GM19455 (cell line): ENCODE measurements around the gene FBXO30.

Experiments used
- ATAC-seq: cut with Tn5 transposase; IDR thresholded peaks from one replicate; pipeline ENCODE4 v1.9.1; 2021; ENCODE audit not compliant: unreplicated experiment

The FBXO30 gene

DNA sequence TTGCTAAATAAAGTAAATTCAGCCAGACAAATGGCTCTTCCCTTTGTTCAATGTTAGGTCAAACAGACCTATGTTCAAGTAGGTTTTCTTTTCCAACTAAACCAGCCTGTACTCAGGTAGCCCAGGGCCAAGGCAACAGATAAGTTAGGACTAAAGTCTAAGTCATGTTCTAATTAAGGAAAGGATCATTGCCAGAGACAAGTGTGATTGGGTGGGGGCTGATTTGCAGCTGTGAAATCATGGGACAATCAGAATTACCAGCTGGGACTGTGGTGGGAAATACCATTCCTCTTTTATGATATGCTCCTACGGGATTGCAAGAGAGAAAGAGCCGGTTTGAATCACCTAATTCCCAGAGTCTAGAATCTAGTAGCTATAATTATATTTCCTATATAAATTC, 4.2 kb upstream of the FBXO30 start:
- no peak for ATAC-seq

DNA sequence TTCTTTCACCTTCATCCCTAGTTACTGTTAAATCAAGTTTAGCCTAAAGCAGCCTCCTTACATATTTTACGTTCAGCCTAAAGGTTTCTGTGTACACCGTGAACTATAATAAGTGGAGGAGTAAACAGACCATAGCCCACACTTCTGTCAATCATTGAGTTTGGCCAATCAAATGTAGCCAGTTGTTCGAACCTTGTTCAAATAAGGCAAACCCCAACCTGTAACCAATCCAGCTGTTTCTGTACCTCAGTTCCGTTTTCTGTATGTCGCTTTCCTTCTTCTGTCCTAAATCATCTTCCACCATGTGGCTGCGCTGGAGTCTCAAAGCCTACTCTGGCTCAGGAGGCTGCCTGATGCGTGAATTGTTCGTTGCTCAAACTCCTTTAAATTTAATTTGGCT, 1.8 kb upstream of the FBXO30 start:
- ATAC-seq, result no peak

DNA sequence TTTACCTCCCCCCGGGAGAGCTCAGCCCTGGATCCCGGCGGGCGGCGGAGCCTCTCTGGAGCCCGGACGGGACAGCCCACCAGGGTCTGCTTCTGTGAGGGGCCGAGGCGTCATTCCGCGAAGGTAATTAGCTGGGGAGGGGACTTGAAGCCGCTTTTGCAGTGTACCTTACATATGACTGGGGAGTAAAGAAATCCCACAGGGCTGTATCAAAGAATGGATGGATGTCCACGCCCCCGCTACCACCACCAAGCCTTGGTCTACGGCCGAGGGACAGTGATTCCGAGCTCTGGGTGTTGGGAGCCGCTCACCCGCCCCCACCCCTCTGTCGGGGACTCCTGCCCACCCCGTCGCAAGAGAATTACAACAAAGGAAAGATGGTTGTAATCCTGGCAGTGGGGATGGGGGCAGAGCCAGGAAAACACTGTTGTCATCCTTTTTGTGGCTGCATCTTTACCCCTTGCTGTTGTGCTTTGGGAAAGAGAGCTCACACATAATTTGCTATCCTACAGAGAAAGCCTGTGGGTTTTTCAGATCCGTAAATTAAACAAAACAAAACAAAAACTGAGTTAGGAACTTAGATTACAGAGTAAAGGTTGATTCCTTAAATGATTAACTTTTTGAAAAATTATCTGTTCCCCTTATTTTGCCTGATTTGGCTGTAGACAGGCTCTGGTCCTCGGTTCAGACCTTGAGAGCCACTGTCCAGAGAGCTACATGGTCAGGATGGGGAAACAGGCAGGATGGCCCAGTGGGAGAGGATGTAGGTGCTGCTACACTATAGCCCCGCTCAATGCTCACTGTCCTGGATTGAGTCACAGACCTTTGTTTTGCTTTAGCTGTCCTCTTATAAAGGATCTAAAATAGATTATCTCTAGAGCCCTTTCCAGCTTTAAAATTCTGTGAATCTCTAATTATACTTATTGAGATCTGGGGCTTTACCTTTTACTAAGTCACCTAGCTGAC, 997 bp upstream of the FBXO30 start:
- peak; percentile 26 for ATAC-seq

GRCh38 chr6:145814035-145814500, 527 bp downstream of the FBXO30 start:
- peak; percentile 31 for ATAC-seq

- ATAC-seq, result no peak
Observed at GRCh38 chr6:145813285-145814034, 1.1 kb downstream of the FBXO30 start.

DNA sequence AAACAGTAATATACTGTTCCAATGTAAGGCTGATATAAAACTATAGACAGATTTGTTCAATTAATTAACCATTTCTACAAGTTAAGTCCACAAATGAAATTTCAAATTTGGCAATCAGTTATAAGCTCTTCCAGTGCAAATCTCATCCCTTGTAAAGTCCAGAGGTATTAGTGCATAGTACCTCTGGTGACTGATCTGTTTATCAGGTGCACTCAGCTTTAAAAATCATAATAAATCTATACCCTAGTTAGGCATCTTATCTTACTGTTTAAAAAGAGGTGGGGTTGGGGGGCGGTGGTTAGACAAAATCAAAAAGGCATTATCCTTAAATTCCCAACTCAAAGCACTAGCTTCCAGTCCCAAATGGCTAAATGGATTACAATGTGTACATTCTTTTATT, 2.9 kb downstream of the FBXO30 start:
- ATAC-seq, result no peak

GRCh38 chr6:145809785-145810184, 4.8 kb downstream of the FBXO30 start:
- no peak for ATAC-seq

- ATAC-seq, result peak; percentile 68
Observed at GRCh38 chr6:145809211-145809610, 5.4 kb downstream of the FBXO30 start.

DNA sequence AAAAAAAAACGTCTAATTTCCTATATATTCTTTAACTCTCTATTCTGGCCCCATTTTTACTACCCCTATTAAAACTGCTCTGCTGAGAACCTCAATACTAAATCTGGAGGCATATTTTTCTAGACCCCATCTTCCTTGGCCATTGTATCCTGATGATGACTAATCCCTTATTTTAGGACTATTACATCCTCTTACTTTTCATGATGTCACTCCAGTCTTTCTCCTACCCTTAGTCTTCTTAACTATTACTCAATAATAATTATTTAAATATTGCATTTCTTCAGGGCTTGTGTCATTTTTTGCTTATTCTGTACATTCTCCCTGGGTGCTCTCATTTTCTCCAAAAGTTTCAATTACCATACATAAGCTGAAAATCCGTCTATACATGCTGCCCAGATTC, 6.4 kb downstream of the FBXO30 start:
- ATAC-seq, result no peak

DNA sequence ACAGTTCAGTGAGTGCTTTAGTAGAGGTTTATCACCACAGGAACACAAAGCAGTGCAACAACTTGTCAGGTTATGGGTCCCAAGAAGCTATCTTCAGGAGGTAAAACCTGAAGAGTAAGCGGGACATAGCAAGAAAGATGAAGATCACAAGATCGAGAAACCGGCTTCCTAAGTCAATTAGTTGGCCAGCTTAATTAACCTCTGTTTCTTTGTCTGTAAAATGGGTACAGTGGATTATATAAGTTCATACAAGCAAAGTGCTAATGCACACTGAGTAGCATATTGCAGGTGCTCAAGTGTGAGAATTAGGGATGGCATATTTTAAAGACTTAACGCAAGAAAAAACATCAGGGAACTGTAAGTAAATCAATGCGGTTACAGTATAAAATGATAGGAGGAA, 12.5 kb downstream of the FBXO30 start:
- ATAC-seq, result no peak

GRCh38 chr6:145801021-145801420, 13.6 kb downstream of the FBXO30 start:
- no peak for ATAC-seq

GRCh38 chr6:145798530-145798929, 16.1 kb downstream of the FBXO30 start:
- no peak for ATAC-seq

- ATAC-seq, result no peak
Observed at GRCh38 chr6:145789443-145789842, 25.2 kb downstream of the FBXO30 start.

GRCh38 chr6:145787688-145788087, 26.9 kb downstream of the FBXO30 start:
- ATAC-seq, result no peak

DNA sequence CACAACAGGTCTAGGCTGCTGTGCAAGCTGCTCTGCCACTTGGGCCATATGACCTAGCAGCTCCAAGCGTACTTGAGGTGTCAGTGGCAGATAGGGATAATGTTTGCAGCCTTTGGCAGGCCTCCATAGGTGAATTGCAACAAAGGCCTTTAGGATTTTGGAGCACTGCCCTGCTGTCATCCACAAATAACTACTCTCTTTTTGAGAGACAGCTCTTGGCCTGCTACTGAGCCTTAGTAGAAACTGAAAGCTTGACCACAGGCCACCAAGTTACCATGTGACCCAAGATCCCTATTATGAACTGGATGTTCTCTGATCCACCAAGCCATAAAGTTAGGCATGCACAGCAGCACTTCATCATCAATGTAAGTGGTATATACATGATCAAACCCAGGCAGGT, 29.9 kb downstream of the FBXO30 start:
- ATAC-seq, result peak; percentile 68

DNA sequence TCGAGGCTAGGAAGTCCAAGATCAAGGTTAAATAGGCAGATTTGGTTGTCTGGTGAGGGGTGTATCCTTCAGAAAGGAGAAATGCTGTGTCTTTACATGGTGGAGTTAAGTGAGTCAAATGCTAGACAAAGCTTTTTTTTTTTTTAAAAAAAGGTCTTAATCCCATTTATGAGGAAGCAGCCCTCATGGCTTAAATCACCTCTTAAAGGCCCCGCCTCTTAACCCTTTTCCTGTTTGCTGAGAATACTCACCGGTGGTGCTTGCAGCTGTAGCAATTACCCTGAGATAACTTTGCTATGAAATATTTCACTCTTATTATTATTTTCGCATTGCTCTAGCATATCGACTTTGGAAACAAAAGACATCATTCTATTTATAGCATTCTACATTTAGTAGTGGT, 30.8 kb downstream of the FBXO30 start:
- no peak for ATAC-seq

DNA sequence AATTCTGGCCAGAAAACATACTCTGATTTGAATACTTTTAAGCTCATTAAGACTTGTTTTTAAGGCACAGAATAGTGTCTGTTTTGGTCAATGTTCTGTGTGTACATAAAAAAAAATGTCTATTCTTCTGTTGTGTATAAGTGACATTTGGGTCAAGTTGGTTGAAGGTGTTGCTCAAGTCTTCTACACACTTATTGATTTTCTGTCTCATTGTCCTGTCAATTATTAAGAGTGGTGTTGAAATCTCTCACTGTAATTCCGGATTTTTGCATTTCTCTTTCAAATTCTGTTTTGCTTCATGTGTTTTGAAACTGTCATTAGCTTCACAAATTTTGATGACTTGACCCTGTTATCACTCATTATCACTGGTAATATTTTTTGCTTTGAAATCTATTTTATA, 41.7 kb downstream of the FBXO30 start:
- ATAC-seq, result no peak

DNA sequence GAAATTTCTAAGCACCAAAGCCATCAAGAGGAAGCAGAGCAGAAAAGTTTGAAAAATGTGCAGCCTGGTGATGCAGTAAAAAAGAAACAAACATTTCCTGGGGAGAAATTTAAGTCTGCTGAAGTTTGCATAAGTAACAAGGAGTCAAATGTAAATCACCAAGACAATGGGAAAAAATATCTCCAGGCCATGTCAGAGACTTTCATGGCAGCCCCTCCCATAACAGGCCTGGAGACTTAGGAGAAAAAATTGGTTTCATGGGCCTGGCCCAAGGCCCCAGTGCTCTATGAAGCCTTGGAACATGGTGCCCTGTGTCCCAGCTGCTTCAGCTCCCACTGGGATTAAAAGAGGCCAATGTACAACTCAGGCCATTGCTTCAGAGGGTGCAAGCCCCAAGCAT, 49.1 kb downstream of the FBXO30 start:
- ATAC-seq, result no peak

DNA sequence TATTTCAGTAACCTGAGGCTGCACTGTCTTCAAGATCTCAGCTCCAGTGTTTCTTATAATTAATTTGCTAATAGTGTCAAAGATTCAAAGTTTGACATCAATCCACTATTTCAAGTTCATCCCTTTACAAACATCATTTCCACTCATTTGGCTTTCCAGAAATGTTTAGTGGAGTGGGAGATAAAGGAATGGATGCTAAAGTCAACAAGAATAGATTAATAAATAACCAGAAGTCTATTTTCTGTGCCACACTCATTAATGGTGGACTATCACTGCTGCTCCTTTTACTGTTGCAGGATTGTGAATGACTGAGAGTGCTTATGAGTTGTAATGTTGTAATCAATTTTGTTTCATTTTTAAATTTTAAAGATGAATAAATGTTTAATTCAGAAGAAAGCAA, 50.9 kb downstream of the FBXO30 start:
- ATAC-seq, result no peak

DNA sequence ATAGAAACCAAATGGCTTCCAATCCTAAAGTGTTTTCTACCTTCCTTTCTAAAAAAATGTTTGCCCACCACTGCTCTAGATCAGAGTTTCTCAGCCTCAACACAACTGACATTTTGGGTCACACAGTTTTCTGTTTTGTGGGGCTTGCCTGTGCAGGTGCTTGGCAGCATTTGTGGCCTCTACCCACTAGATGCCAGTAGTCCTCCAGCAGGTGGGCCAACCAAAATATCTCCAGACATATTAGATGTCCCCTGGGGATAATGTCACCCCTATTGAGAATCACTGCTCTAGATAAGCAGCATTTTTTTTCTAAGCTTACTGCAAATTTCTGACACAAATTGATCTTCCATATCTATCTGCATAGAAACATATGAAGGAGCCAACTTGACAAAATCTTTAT, 53.0 kb downstream of the FBXO30 start:
- no peak for ATAC-seq

DNA sequence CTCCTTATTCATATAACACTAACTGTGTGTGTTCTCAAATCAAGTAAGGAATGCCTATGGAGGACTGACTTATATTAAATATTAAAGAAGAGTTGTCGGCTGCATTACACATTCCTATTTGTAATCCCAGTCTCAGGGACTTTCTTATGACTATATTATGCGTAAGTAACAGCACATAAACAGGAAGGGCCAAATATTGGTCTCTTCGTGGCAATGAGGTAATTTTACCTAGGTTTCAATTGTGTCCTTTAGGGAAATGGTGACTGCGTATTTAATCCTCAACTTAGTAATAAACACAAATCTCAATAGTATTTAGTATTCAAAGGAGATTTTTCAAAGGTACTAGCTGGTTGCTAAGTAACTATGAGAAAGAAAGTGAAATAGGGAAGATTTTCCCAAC, 56.5 kb downstream of the FBXO30 start:
- ATAC-seq, result no peak

DNA sequence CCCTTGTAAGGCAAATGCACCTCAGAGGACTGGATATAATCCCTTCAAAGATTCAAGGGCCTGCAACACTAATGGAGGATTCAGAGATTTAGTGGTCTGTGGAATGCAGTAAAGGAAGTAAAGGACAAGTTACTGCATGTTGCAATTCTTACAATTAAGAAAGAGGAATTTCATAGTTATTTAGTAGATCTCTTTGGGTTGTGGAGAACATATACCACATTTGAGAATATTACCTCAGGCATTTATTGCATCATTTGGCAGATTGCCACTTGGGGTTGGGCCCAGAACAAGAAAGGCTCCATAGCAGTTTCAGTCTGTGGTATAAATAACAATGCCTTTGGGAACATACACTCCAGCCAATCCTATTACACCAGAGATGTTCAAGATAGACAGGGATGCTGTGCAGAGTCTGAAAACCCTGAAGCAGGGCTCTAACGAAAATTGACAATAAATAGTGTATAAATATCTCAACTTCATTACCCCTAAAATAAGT, 58.4 kb downstream of the FBXO30 start:
- no peak for ATAC-seq
